PC-9 (cell line): ENCODE measurements around the gene CAMTA1. TPM values are rescaled to one million over a fixed set of nuclear protein-coding genes. Genes with fewer than 3 reads are reported as not detected.

Experiments used
- BruUV-seq: library from RNA; stranded (reverse); fragments of 400-500 nt; replicated peaks from 2 replicates; lab custom pipeline; 2021; lab: Mats Ljungman, UMichigan
- CTCF ChIA-PET: fragments of 300-600 bp; sonication (Branson Sonifier 250); formaldehyde crosslinking; loops from one replicate; lab custom pipeline; 2022; ENCODE audit warnings: antibody characterized with exemption; lab: Charles Lee
- POLR2A ChIA-PET: fragments of 300-600 bp; sonication (Branson Sonifier 250); formaldehyde crosslinking; loops from one replicate; lab custom pipeline; 2022; ENCODE audit warnings: antibody characterized with exemption; ENCODE audit not compliant: unreplicated experiment; lab: Charles Lee
- DNase-seq, 2 experiments: peaks; one replicate each; pipeline versions ENCODE4 v3.0.0 to v3.0.0-alpha.2; 2015 to 2022; ENCODE audit warnings: mixed read lengths in 1 of 2
- H2AFZ ChIP-seq: fragments of 200-600 bp; sonication (generic); 2 replicates; pipeline ENCODE4 v1.8.1; 2017; ENCODE audit warnings: antibody characterized with exemption
- H3F3A ChIP-seq: fragments of 200-600 bp; sonication (generic); 2 replicates; pipeline ENCODE4 v1.8.1; 2017; ENCODE audit warnings: antibody characterized with exemption, mild to moderate bottlenecking, low read depth; ENCODE audit not compliant: insufficient read depth
- H3K27ac ChIP-seq: fragments of 200-600 bp; sonication (generic); 2 replicates; pipeline ENCODE4 v1.6.1; 2016; ENCODE audit warnings: mixed run types
- H3K27me3 ChIP-seq: fragments of 200-600 bp; sonication (generic); 2 replicates; pipeline ENCODE4 v1.6.1; 2016; ENCODE audit warnings: low read depth, mixed run types; ENCODE audit not compliant: insufficient read depth
- H3K36me3 ChIP-seq: fragments of 200-600 bp; sonication (generic); 2 replicates; pipeline ENCODE4 v1.6.1; 2016; ENCODE audit warnings: low read depth, mixed run types
- H3K4me1 ChIP-seq: fragments of 200-600 bp; sonication (generic); replicated peaks from 2 replicates; pipeline ENCODE4 v1.6.1; 2016; ENCODE audit warnings: mixed run types; ENCODE audit not compliant: insufficient read depth
- H3K4me2 ChIP-seq: fragments of 200-600 bp; sonication (generic); 2 replicates; pipeline ENCODE4 v1.6.1; 2017; ENCODE audit warnings: mixed run types
- H3K4me3 ChIP-seq: fragments of 200-600 bp; sonication (generic); 2 replicates; pipeline ENCODE4 v1.6.1; 2016; ENCODE audit warnings: mixed run types
- H3K79me2 ChIP-seq: fragments of 200-600 bp; sonication (generic); 2 replicates; pipeline ENCODE4 v1.6.1; 2017; ENCODE audit warnings: low read depth, mixed run types
- H3K9me2 ChIP-seq: fragments of 200-600 bp; sonication (generic); 2 replicates; pipeline ENCODE4 v1.8.1; 2017; ENCODE audit warnings: mild to moderate bottlenecking; ENCODE audit not compliant: insufficient read depth
- H3K9me3 ChIP-seq: fragments of 200-600 bp; sonication (generic); 2 replicates; pipeline ENCODE4 v1.8.1; 2016; ENCODE audit warnings: low read depth; ENCODE audit not compliant: insufficient read depth
- H4K20me1 ChIP-seq: fragments of 200-600 bp; sonication (generic); 2 replicates; pipeline ENCODE4 v1.8.1; 2017; ENCODE audit not compliant: insufficient read depth
- EZH2 ChIP-seq: fragments of 200-600 bp; sonication (generic); IDR thresholded peaks from 2 replicates; pipeline ENCODE4 v1.8.0; 2017; ENCODE audit warnings: antibody characterized with exemption, low read depth
- intact Hi-C: fragments of 100-400 bp; cut with micrococcal nuclease; formaldehyde crosslinking; loops from one replicate; pipeline ENCODE4 v1.10.0; 2022; ENCODE audit not compliant: unreplicated experiment
- total RNA-seq: library from RNA; stranded (reverse); gene quantifications from 2 replicates; pipeline ENCODE4 v1.2.3, GENCODE V29; 2021
- TF ChIP-seq, protein P1 (sequence below): fragments of 200-600 bp; sonication (generic); conservative IDR thresholded peaks from 2 replicates; pipeline ENCODE4 v1.6.1; 2017; ENCODE audit warnings: mixed run types, antibody characterized with exemption, mild to moderate bottlenecking, moderate library complexity

CAMTA1 gene
- total RNA-seq, 1 experiment from 2014 or later, result 72.3 TPM

DNA sequence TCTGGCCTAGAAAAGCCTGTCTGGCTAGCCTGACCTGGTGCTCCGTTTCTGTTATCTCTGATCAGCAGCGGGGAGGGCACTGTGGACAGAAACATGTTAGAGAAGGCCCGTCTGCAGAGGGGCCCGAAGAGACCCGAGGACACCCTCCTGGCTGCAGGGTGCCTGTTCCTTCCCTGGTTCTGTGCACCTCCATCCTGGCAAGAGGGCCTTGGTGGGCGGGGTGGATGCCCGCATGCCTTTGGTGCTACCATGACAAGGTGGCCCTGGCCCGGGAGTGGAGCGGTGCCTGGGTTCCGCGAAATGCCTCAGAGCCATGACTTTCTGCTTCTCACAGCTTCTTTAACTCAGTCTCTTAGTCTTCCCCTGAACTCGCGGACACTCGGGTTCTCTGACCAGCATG, 233.6 kb downstream of the CAMTA1 start:
- H3K79me2 ChIP-seq, result no peaks in the 10 kb centered on the region
- DNase-seq, result no peak
- H4K20me1 ChIP-seq, result no peaks in the 10 kb centered on the region
- POLR2A ChIA-PET, result no interaction called here
- CTCF ChIA-PET, result no interaction called here
- intact Hi-C loops, result no loop called here
- peaks cover 75% of the 10 kb centered on the region for H3K27me3 ChIP-seq
- no peak overlapping the region for H2AFZ ChIP-seq
- no peaks in the 10 kb centered on the region for H3F3A ChIP-seq
- no peaks in the 10 kb centered on the region for H3K4me1 ChIP-seq
- H3K36me3 ChIP-seq, result no peaks in the 10 kb centered on the region
- H3K4me2 ChIP-seq, result no peak overlapping the region
- no peak overlapping the region for H3K4me3 ChIP-seq
- H3K9me3 ChIP-seq, result no peaks in the 10 kb centered on the region
- no peak overlapping the region for H3K27ac ChIP-seq
- H3K9me2 ChIP-seq, result no peaks in the 10 kb centered on the region
- TF ChIP-seq EZH2, result no peak
- TF ChIP-seq, protein P1, sequence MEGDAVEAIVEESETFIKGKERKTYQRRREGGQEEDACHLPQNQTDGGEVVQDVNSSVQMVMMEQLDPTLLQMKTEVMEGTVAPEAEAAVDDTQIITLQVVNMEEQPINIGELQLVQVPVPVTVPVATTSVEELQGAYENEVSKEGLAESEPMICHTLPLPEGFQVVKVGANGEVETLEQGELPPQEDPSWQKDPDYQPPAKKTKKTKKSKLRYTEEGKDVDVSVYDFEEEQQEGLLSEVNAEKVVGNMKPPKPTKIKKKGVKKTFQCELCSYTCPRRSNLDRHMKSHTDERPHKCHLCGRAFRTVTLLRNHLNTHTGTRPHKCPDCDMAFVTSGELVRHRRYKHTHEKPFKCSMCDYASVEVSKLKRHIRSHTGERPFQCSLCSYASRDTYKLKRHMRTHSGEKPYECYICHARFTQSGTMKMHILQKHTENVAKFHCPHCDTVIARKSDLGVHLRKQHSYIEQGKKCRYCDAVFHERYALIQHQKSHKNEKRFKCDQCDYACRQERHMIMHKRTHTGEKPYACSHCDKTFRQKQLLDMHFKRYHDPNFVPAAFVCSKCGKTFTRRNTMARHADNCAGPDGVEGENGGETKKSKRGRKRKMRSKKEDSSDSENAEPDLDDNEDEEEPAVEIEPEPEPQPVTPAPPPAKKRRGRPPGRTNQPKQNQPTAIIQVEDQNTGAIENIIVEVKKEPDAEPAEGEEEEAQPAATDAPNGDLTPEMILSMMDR, result no peak
- BruUV-seq, result no TSS peak

DNA sequence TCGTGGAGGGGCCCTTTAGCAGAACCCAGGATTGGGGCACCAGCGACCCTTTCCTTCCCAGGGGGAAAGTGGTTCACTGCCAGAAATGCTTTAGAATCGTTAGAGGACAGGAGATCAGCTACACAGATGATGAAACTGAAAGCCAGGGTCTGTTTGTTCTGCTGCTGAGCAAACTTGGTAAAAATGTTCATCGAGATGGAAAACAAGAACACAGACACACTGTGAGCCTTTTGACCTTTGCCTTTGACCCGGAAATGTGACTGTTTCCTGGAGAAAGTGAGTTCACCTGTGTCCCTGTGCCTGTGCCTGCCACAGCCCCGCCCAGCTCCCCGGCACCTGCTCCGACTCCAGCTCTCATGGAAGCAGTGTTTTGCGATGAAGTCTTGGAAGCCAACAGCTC, 234.3 kb downstream of the CAMTA1 start:
- Histone ChIP-seq H3K36me3 (no peaks in the 10 kb centered on the region), H4K20me1 (no peaks in the 10 kb centered on the region), H3K4me3 (no peak overlapping the region), H3K4me2 (no peak overlapping the region), H2AFZ (no peak overlapping the region), H3K9me3 (no peaks in the 10 kb centered on the region), H3K9me2 (no peaks in the 10 kb centered on the region), H3K27ac (no peak overlapping the region), H3K27me3 (peaks cover 73% of the 10 kb centered on the region), H3F3A (no peaks in the 10 kb centered on the region), H3K79me2 (no peaks in the 10 kb centered on the region), H3K4me1 (no peaks in the 10 kb centered on the region)
- no peak for TF ChIP-seq EZH2
- TF ChIP-seq, protein P1, result no peak
- ChIA-PET CTCF (no interaction called here), POLR2A (no interaction called here)
- no peak for DNase-seq
- BruUV-seq, result no TSS peak
- intact Hi-C loops, result no loop called here

DNA sequence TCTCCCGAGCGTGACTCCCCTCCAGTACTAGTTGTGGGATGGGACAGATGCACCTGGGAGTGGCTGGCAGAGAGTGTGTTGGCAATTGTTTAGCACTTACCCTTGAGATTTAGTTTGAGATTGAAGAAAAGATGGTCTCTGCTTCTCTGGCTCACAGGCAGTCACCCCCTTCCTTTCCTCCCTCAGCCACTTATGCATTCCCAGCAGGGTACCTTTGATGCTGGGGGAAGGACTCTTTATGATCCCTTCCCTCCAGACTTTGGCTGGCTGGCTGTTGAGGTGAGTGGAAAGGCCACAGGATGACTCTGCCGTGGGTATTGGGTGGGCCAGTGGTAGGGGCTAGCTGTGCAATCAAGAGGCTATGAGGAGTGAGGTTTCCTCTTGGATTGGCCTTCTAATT, 236.8 kb downstream of the CAMTA1 start:
- BruUV-seq, result no TSS peak
- no peak overlapping the region for H3K4me3 ChIP-seq
- no peak overlapping the region for H2AFZ ChIP-seq
- ChIA-PET POLR2A (no interaction called here), CTCF (no interaction called here)
- H4K20me1 ChIP-seq, result no peaks in the 10 kb centered on the region
- no peaks in the 10 kb centered on the region for H3K79me2 ChIP-seq
- no peak for DNase-seq
- no peaks in the 10 kb centered on the region for H3K9me3 ChIP-seq
- intact Hi-C loops, result no loop called here
- H3K36me3 ChIP-seq, result no peaks in the 10 kb centered on the region
- TF ChIP-seq, protein P1, result no peak
- peaks cover 65% of the 10 kb centered on the region for H3K27me3 ChIP-seq
- no peaks in the 10 kb centered on the region for H3K4me1 ChIP-seq
- H3F3A ChIP-seq, result no peaks in the 10 kb centered on the region
- no peak overlapping the region for H3K27ac ChIP-seq
- H3K9me2 ChIP-seq, result no peaks in the 10 kb centered on the region
- no peak overlapping the region for H3K4me2 ChIP-seq
